ENCODE measurements around the gene ACOT7. TPM values are rescaled to one million over a fixed set of nuclear protein-coding genes. Genes with fewer than 3 reads are reported as not detected.
A peak's percentile ranks its signal among the peaks of the same experiment; 100 is the strongest.

Gene ACOT7
- total RNA-seq, 1 donor from 2014 or later: 175 TPM

DNA sequence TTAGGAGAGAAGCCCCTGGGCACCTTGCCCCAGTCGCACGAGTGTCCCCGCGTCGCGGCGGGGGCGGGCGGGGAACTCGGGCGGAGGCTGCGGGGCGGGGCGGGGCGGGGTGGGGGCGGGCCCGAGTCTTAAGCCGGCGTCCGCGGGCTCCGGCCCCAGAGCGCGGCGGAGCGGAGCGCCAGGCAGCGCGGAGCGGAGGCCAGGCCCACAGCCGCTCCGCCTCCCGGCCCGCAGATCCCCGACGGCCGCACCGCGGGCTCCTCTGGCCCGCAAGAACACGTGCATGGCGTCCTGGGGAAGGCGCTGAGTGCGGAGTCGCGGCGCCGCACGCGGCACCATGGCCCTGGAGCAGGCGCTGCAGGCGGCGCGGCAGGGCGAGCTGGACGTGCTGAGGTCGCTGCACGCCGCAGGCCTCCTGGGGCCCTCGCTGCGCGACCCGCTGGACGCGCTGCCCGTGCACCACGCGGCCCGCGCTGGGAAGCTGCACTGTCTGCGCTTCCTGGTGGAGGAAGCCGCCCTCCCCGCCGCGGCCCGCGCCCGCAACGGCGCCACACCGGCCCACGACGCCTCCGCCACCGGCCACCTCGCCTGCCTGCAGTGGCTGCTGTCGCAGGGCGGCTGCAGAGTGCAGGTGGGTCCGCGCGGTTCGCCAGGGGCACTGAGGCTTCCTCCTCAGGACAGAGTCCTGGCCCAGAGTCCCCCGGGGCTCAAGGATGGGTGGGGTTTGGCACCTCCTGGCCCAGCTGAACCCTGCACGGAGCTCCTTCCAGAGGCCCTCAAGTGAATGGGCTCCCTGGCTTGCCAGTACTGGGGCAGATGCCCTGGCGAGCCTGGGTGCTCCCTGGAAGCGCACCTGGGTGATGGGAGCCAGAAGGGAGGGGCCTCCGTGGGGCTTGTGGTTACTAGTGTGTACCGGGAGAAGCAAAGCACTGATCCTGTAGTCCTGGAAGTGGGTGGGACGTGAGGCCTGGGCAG is 31.3 kb upstream of the ACOT7 start, which contains the start of gene ESPN:
TSS of gene ESPN (plus strand) at position 158 of the 975 bp plus-strand sequence. CDS start at position 338, 180 bp downstream.
- Mint-ChIP-seq H3K9me3 (ENCODE audit: unreplicated experiment) (peaks cover 8% of the 10 kb centered on the region), H3K36me3 (ENCODE audit: unreplicated experiment) (no peaks in the 10 kb centered on the region), H3K4me3 (ENCODE audit: unreplicated experiment) (peak within 1 kb of the TSS; percentile 52), H3K27ac (ENCODE audit: unreplicated experiment) (no peak within 1 kb of the TSS), H3K27me3 (ENCODE audit: unreplicated experiment) (peaks cover 21% of the 10 kb centered on the region), H3K4me1 (ENCODE audit: low read depth, unreplicated experiment) (peaks cover 2% of the 10 kb centered on the region)
- no peak for DNase-seq
- TF ChIP-seq, protein P1, sequence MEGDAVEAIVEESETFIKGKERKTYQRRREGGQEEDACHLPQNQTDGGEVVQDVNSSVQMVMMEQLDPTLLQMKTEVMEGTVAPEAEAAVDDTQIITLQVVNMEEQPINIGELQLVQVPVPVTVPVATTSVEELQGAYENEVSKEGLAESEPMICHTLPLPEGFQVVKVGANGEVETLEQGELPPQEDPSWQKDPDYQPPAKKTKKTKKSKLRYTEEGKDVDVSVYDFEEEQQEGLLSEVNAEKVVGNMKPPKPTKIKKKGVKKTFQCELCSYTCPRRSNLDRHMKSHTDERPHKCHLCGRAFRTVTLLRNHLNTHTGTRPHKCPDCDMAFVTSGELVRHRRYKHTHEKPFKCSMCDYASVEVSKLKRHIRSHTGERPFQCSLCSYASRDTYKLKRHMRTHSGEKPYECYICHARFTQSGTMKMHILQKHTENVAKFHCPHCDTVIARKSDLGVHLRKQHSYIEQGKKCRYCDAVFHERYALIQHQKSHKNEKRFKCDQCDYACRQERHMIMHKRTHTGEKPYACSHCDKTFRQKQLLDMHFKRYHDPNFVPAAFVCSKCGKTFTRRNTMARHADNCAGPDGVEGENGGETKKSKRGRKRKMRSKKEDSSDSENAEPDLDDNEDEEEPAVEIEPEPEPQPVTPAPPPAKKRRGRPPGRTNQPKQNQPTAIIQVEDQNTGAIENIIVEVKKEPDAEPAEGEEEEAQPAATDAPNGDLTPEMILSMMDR (IDR thresholded peaks at IDR 0.05; ENCODE audit: partially characterized antibody, unreplicated experiment): no peak

DNA sequence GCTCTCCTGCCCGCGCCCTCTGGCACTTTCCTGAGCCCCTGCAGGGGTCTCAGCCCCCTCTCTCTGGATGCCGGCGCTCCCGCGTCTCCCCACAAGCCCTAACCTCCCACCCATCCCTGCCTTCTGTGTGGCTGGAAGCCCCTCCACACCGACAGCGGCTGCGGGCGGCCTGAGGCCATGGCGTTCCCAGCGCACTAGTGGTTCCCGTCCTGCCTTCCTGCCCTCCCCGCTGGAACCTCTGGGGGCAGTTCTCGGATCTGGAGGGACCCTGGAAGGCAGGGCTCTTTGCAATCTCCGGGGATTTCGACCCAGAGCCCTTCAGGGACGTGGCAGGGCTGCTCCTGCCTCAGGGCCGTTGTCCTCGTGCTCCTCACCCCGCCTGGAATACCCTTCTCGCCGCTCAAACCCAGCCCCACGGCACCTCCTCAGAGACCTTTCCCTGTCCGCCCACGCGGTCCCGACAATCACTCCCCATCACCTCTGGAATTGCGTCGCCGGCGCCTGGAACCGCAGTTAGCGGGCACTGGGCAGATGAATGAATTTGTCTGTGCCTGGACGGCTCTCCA is 30.5 kb upstream of the ACOT7 start:
- DNase-seq: no peak
- Mint-ChIP-seq H3K4me1 (ENCODE audit: low read depth, unreplicated experiment) (peaks cover 2% of the 10 kb centered on the region), H3K4me3 (ENCODE audit: unreplicated experiment) (peak overlapping the region; percentile 52), H3K36me3 (ENCODE audit: unreplicated experiment) (no peaks in the 10 kb centered on the region), H3K27ac (ENCODE audit: unreplicated experiment) (no peak overlapping the region), H3K27me3 (ENCODE audit: unreplicated experiment) (peaks cover 21% of the 10 kb centered on the region), H3K9me3 (ENCODE audit: unreplicated experiment) (peaks cover 8% of the 10 kb centered on the region)
- TF ChIP-seq, protein P1 (IDR thresholded peaks at IDR 0.05; ENCODE audit: partially characterized antibody, unreplicated experiment): no peak

DNA sequence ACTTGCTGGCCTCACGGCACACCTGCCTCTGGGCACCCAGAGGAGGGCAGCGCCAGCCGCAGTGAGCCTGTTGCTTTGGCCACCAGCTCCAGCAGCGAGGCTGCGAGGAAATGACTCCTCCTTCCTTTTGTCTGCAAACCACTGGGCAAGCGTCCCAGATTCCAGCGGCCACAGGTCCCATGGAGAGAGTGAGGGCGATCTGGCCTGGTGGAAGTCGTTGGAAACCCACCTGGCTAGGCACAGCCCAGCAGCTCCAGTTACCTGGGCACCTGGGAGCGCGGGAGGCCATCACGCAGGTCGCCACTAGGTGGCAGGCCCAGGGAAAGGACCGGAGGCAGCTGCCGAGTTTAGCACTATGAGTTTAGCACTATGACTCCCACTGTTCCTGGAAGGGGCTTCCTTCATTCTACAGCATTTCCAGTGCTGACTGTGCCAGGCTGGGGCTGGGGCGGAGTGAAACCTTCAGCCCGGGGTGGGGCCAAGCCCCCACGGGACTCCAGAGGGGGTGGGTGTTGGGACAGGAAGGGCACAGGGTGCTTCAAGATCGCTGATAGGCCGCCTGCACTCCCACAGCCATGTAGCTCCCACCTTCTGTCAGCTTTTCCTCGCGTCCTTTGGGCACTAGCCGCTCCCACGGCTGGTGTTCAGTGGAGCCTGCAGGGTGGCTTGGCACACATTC is 29.9 kb upstream of the ACOT7 start:
- peak; percentile 73 for DNase-seq
- Mint-ChIP-seq H3K4me1 (ENCODE audit: low read depth, unreplicated experiment) (peaks cover 2% of the 10 kb centered on the region), H3K36me3 (ENCODE audit: unreplicated experiment) (no peaks in the 10 kb centered on the region), H3K4me3 (ENCODE audit: unreplicated experiment) (no peak overlapping the region), H3K27ac (ENCODE audit: unreplicated experiment) (peak overlapping the region; percentile 28), H3K9me3 (ENCODE audit: unreplicated experiment) (peaks cover 8% of the 10 kb centered on the region), H3K27me3 (ENCODE audit: unreplicated experiment) (peaks cover 21% of the 10 kb centered on the region)
- TF ChIP-seq, protein P1 (IDR thresholded peaks at IDR 0.05; ENCODE audit: partially characterized antibody, unreplicated experiment): peak; percentile 88

DNA sequence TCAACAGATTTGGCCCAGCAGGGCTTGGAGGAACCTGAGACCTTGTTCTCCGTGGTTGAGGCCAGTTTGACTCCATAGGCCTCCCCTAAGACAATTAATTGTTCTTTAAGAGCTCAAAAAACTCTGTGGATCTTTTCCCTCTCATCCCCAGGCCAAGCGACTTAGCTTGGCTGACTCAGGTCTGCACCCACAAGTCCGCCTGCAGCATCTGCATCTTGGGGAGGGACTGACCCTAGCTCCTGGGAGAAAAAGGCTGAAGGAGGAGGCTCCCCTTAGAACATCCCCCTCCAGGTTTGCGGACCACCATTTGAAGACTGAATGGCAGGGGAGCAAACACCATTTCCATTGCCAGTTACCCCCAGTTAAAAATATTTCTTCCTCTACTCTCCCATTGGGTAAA is 27.7 kb upstream of the ACOT7 start:
- Mint-ChIP-seq H3K4me3 (ENCODE audit: unreplicated experiment) (no peak overlapping the region), H3K4me1 (ENCODE audit: low read depth, unreplicated experiment) (no peaks in the 10 kb centered on the region), H3K36me3 (ENCODE audit: unreplicated experiment) (no peaks in the 10 kb centered on the region), H3K9me3 (ENCODE audit: unreplicated experiment) (peaks cover 14% of the 10 kb centered on the region), H3K27me3 (ENCODE audit: unreplicated experiment) (peaks cover 26% of the 10 kb centered on the region), H3K27ac (ENCODE audit: unreplicated experiment) (no peak overlapping the region)
- no peak for DNase-seq
- TF ChIP-seq, protein P1 (IDR thresholded peaks at IDR 0.05; ENCODE audit: partially characterized antibody, unreplicated experiment): no peak
